ENCODE data around the gene BOC. TPM values are rescaled to one million over a fixed set of nuclear protein-coding genes. Genes with fewer than 3 reads are reported as not detected.

Gene BOC
- polyA plus RNA-seq, 1 donor from 2014 or later, result 0.53 TPM

DNA sequence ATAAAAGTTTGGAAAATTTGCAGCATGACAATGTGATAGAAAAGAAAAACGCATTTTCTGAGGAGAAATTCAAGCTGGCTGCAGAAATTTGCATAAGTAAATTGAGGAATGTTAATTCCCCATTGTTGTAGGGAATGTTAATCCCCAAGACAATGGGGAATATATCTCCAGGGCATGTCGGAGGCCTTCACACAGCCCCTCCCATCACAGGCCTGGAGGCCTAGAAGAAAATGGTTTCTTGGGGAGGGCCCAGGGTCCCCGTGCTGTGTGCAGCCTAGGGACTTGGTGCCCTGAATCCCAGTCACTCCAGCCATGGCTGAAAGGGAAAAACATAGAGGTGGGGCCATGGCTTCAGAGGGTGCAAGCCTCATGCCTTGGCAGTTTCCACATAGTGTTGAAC lies 101.1 kb downstream of the BOC start:
- H3K27ac ChIP-seq (ENCODE audit: low read length), result no peak overlapping the region
- H4K20me1 ChIP-seq (ENCODE audit: insufficient read depth), result no peaks in the 10 kb centered on the region
- H3K4me3 ChIP-seq (ENCODE audit: low read length), result no peak overlapping the region
- no peak overlapping the region for H3K9ac ChIP-seq (ENCODE audit: low read length)
- no peaks in the 10 kb centered on the region for H3K9me2 ChIP-seq (ENCODE audit: insufficient read depth, low read length)
- H3K4me2 ChIP-seq (ENCODE audit: low read length), result no peak overlapping the region
- H3F3A ChIP-seq (ENCODE audit: insufficient read depth, low read length, poor library complexity, severe bottlenecking), result no peaks in the 10 kb centered on the region
- TF ChIP-seq, protein P1, sequence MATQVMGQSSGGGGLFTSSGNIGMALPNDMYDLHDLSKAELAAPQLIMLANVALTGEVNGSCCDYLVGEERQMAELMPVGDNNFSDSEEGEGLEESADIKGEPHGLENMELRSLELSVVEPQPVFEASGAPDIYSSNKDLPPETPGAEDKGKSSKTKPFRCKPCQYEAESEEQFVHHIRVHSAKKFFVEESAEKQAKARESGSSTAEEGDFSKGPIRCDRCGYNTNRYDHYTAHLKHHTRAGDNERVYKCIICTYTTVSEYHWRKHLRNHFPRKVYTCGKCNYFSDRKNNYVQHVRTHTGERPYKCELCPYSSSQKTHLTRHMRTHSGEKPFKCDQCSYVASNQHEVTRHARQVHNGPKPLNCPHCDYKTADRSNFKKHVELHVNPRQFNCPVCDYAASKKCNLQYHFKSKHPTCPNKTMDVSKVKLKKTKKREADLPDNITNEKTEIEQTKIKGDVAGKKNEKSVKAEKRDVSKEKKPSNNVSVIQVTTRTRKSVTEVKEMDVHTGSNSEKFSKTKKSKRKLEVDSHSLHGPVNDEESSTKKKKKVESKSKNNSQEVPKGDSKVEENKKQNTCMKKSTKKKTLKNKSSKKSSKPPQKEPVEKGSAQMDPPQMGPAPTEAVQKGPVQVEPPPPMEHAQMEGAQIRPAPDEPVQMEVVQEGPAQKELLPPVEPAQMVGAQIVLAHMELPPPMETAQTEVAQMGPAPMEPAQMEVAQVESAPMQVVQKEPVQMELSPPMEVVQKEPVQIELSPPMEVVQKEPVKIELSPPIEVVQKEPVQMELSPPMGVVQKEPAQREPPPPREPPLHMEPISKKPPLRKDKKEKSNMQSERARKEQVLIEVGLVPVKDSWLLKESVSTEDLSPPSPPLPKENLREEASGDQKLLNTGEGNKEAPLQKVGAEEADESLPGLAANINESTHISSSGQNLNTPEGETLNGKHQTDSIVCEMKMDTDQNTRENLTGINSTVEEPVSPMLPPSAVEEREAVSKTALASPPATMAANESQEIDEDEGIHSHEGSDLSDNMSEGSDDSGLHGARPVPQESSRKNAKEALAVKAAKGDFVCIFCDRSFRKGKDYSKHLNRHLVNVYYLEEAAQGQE (IDR thresholded peaks at IDR 0.05; ENCODE audit: borderline replicate concordance), result no peak
- TF ChIP-seq, protein P2, sequence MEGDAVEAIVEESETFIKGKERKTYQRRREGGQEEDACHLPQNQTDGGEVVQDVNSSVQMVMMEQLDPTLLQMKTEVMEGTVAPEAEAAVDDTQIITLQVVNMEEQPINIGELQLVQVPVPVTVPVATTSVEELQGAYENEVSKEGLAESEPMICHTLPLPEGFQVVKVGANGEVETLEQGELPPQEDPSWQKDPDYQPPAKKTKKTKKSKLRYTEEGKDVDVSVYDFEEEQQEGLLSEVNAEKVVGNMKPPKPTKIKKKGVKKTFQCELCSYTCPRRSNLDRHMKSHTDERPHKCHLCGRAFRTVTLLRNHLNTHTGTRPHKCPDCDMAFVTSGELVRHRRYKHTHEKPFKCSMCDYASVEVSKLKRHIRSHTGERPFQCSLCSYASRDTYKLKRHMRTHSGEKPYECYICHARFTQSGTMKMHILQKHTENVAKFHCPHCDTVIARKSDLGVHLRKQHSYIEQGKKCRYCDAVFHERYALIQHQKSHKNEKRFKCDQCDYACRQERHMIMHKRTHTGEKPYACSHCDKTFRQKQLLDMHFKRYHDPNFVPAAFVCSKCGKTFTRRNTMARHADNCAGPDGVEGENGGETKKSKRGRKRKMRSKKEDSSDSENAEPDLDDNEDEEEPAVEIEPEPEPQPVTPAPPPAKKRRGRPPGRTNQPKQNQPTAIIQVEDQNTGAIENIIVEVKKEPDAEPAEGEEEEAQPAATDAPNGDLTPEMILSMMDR (IDR thresholded peaks at IDR 0.05; ENCODE audit: poor library complexity, severe bottlenecking), result no peak
- TF ChIP-seq SMC3 (conservative IDR thresholded peaks at IDR 0.05; ENCODE audit: poor library complexity), result no peak
- TF ChIP-seq MXI1 (conservative IDR thresholded peaks at IDR 0.05; ENCODE audit: poor library complexity, severe bottlenecking), result no peak
- H3K79me2 ChIP-seq (replicated peaks; ENCODE audit: insufficient read depth, low read length), result no peaks in the 10 kb centered on the region
- no peaks in the 10 kb centered on the region for H3K36me3 ChIP-seq (ENCODE audit: insufficient read depth, low read length)
- no peaks in the 10 kb centered on the region for H3K27me3 ChIP-seq (ENCODE audit: insufficient read depth, low read depth, low read length)
- H2AFZ ChIP-seq (ENCODE audit: low read depth, low read length), result no peak overlapping the region
- no peaks in the 10 kb centered on the region for H3K9me3 ChIP-seq (ENCODE audit: low read length)

DNA sequence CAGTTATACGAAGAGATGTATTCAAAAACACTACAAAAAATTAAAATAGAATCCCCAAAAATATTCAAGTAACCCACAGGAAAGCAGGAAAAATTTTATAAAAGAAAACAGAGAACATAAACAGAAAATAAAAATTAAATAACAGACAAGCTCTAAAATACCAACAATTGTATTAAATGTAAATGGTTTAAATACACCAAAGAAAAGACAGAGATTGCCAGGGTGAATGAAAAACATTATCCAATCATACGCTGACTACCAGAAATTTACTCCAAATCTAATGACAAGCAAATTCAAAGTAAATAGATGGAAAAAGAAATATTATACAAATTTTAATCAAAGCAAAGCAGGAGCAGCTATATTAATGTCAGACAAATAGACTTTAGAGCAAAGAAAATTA lies 103.6 kb downstream of the BOC start:
- no peaks in the 10 kb centered on the region for H3K9me2 ChIP-seq (ENCODE audit: insufficient read depth, low read length)
- H3K4me3 ChIP-seq (ENCODE audit: low read length), result no peak overlapping the region
- no peaks in the 10 kb centered on the region for H4K20me1 ChIP-seq (ENCODE audit: insufficient read depth)
- no peak overlapping the region for H3K27ac ChIP-seq (ENCODE audit: low read length)
- H3K9ac ChIP-seq (ENCODE audit: low read length), result no peak overlapping the region
- TF ChIP-seq EZH2 (IDR thresholded peaks at IDR 0.05; ENCODE audit: borderline replicate concordance, insufficient read depth, low read length, poor library complexity, severe bottlenecking) (no peak), EP300 (conservative IDR thresholded peaks at IDR 0.05; ENCODE audit: poor library complexity, severe bottlenecking) (no peak)
- H3K4me2 ChIP-seq (ENCODE audit: low read length), result no peak overlapping the region
- H2AFZ ChIP-seq (ENCODE audit: low read depth, low read length), result no peak overlapping the region
- H3K27me3 ChIP-seq (ENCODE audit: insufficient read depth, low read depth, low read length), result no peaks in the 10 kb centered on the region
- no peaks in the 10 kb centered on the region for H3K79me2 ChIP-seq (replicated peaks; ENCODE audit: insufficient read depth, low read length)
- no peaks in the 10 kb centered on the region for H3F3A ChIP-seq (ENCODE audit: insufficient read depth, low read length, poor library complexity, severe bottlenecking)
- H3K9me3 ChIP-seq (ENCODE audit: low read length), result no peaks in the 10 kb centered on the region
- H3K36me3 ChIP-seq (ENCODE audit: insufficient read depth, low read length), result no peaks in the 10 kb centered on the region

DNA sequence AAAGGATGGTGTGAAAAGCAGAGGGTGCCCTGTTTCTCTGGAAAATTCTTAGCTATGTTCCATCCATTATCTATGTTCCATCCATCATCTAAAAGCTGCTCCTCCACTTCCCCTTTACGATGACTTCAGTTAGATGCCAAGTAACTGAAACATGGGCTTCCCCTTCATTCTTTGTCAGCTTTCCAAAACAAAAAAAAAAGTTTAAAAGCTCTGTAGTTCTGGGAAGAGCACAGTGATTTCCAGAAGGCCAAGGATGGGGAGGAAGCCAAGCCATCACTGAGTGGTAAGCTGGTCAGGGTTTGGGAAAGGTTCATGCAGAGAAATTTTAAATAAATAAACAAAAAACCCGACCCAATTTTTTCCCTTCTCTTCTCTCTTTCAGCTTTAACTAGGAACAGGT lies 118.4 kb downstream of the BOC start:
- H3F3A ChIP-seq (ENCODE audit: insufficient read depth, low read length, poor library complexity, severe bottlenecking), result no peaks in the 10 kb centered on the region
- H4K20me1 ChIP-seq (ENCODE audit: insufficient read depth), result no peaks in the 10 kb centered on the region
- no peak overlapping the region for H3K9ac ChIP-seq (ENCODE audit: low read length)
- TF ChIP-seq SMC3 (conservative IDR thresholded peaks at IDR 0.05; ENCODE audit: poor library complexity), result no peak
- TF ChIP-seq, protein P2 (IDR thresholded peaks at IDR 0.05; ENCODE audit: poor library complexity, severe bottlenecking), result no peak
- TF ChIP-seq, protein P1 (IDR thresholded peaks at IDR 0.05; ENCODE audit: borderline replicate concordance), result no peak
- no peak for TF ChIP-seq TAF1 (IDR thresholded peaks at IDR 0.05; ENCODE audit: low read depth)
- TF ChIP-seq MXI1 (conservative IDR thresholded peaks at IDR 0.05; ENCODE audit: poor library complexity, severe bottlenecking), result no peak
- H3K79me2 ChIP-seq (replicated peaks; ENCODE audit: insufficient read depth, low read length), result no peaks in the 10 kb centered on the region
- H3K4me2 ChIP-seq (ENCODE audit: low read length), result no peak overlapping the region
- H3K9me3 ChIP-seq (ENCODE audit: low read length), result no peaks in the 10 kb centered on the region
- no peaks in the 10 kb centered on the region for H3K36me3 ChIP-seq (ENCODE audit: insufficient read depth, low read length)
- no peak overlapping the region for H2AFZ ChIP-seq (ENCODE audit: low read depth, low read length)
- no peaks in the 10 kb centered on the region for H3K9me2 ChIP-seq (ENCODE audit: insufficient read depth, low read length)
- H3K27ac ChIP-seq (ENCODE audit: low read length), result no peak overlapping the region
- H3K27me3 ChIP-seq (ENCODE audit: insufficient read depth, low read depth, low read length), result no peaks in the 10 kb centered on the region
- no peak overlapping the region for H3K4me3 ChIP-seq (ENCODE audit: low read length)

Measured in neural cell (in vitro differentiated cells).